Measurements from ENCODE around the gene PTPRK. TPM values are rescaled to one million over a fixed set of nuclear protein-coding genes. Genes with fewer than 3 reads are reported as not detected.

PTPRK gene
- total RNA-seq, 1 experiment from 2014 or later = 53.8 TPM

DNA sequence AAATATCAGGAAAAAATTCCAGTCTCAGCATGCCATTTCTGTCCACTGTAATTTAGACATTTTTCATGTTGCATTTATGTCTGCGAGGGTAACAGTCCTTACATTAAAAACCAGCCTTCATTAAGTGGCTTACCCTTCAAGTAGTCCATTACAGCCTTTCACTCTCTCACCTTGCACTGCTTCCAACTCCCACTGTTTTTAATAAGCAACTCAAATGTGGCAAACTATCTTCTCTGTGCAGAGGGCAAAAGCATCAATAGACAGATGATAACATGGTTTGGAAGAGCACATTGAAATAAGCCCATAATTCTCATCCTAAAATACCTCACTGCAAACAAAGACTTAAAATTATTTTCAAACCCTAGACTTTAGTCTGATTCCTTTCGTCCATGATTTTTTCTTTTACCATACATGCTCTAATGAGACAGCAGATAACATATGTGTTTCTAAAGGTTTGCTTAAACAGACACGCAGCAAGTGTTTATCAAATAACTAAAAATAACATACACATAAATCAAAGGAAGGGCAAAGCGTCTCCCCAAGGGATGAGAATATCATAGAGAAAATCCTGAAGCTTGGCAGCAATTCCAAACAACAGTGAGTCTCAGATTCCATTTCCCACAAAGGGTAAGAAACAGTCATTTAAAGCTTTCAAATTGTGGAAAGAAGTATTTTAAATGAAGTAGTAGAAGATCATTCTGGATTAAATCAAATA lies 130.4 kb downstream of the PTPRK start:
- ATAC-seq = no peak
- intact Hi-C loops (cut with micrococcal nuclease) = no loop called here

DNA sequence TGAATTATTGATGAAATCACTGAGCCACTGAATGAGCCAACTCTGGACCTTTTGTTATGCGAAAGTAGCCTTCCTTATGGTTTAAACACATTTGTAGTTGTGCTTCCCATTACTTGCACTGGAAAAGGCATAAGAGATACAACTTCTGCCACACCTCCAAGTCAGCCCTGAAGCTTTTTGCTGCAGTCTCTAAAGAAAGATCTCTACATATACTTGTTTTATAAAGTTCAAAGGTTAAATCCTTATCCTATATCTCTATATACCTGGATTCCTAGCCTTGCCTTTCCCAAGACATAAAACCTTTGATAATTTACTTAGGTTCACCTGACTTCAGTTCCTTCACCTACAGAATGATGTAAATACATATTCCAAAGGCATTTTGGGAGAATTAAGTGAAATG lies 132.0 kb downstream of the PTPRK start:
- no peak overlapping the region for H3K27ac ChIP-seq (ENCODE audit: low read length)
- no peak overlapping the region for H3K9ac ChIP-seq (ENCODE audit: low read length)
- H3K79me2 ChIP-seq (ENCODE audit: low read length) = no peaks in the 10 kb centered on the region
- DNase-seq (no peak), ATAC-seq (no peak)
- TF ChIP-seq, protein P1, sequence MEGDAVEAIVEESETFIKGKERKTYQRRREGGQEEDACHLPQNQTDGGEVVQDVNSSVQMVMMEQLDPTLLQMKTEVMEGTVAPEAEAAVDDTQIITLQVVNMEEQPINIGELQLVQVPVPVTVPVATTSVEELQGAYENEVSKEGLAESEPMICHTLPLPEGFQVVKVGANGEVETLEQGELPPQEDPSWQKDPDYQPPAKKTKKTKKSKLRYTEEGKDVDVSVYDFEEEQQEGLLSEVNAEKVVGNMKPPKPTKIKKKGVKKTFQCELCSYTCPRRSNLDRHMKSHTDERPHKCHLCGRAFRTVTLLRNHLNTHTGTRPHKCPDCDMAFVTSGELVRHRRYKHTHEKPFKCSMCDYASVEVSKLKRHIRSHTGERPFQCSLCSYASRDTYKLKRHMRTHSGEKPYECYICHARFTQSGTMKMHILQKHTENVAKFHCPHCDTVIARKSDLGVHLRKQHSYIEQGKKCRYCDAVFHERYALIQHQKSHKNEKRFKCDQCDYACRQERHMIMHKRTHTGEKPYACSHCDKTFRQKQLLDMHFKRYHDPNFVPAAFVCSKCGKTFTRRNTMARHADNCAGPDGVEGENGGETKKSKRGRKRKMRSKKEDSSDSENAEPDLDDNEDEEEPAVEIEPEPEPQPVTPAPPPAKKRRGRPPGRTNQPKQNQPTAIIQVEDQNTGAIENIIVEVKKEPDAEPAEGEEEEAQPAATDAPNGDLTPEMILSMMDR (conservative IDR thresholded peaks at IDR 0.05; ENCODE audit: low read depth, low read length) = no peak
- TF ChIP-seq EZH2 (IDR thresholded peaks at IDR 0.05; ENCODE audit: low read length, unreplicated experiment) (no peak), EZH2phosphoT487 (IDR thresholded peaks at IDR 0.05; ENCODE audit: borderline replicate concordance, low read length) (no peak)
- ChIA-PET POLR2A (ENCODE audit: unreplicated experiment) (no interaction called here), CTCF (no interaction called here)
- no peaks in the 10 kb centered on the region for H3F3A ChIP-seq (ENCODE audit: low read length, unreplicated experiment)
- intact Hi-C loops (cut with micrococcal nuclease) = no loop called here
- H3K4me1 ChIP-seq (ENCODE audit: insufficient read depth, low read length) = no peaks in the 10 kb centered on the region
- no peaks in the 10 kb centered on the region for H3K36me3 ChIP-seq (ENCODE audit: low read depth, low read length)
- no peaks in the 10 kb centered on the region for H3K9me3 ChIP-seq (ENCODE audit: low read length)
- BruUV-seq (replicated peaks) = no TSS peak
- no peak overlapping the region for H3K4me3 ChIP-seq (ENCODE audit: low read length)
- no peak overlapping the region for H3K4me2 ChIP-seq (ENCODE audit: low read length)
- no peaks in the 10 kb centered on the region for H3K9me2 ChIP-seq (replicated peaks; ENCODE audit: low read length)
- no peaks in the 10 kb centered on the region for H3K27me3 ChIP-seq (ENCODE audit: low read length)
- no peak overlapping the region for H2AFZ ChIP-seq (ENCODE audit: low read length)
- no peaks in the 10 kb centered on the region for H4K20me1 ChIP-seq (ENCODE audit: low read length)

More for the DNA sequence above, 130.4 kb downstream of the PTPRK start:
- Histone ChIP-seq H3K9me2 (replicated peaks; ENCODE audit: low read length) (no peaks in the 10 kb centered on the region), H4K20me1 (ENCODE audit: low read length) (no peaks in the 10 kb centered on the region), H3K27me3 (ENCODE audit: low read length) (no peaks in the 10 kb centered on the region), H3F3A (ENCODE audit: low read length, unreplicated experiment) (no peaks in the 10 kb centered on the region), H3K4me3 (ENCODE audit: low read length) (no peak overlapping the region), H2AFZ (ENCODE audit: low read length) (no peak overlapping the region), H3K9ac (ENCODE audit: low read length) (no peak overlapping the region), H3K79me2 (ENCODE audit: low read length) (no peaks in the 10 kb centered on the region), H3K27ac (ENCODE audit: low read length) (no peak overlapping the region), H3K4me2 (ENCODE audit: low read length) (no peak overlapping the region), H3K36me3 (ENCODE audit: low read depth, low read length) (no peaks in the 10 kb centered on the region), H3K4me1 (ENCODE audit: insufficient read depth, low read length) (no peaks in the 10 kb centered on the region), H3K9me3 (ENCODE audit: low read length) (no peaks in the 10 kb centered on the region)
- POLR2A ChIA-PET (ENCODE audit: unreplicated experiment) = no interaction called here
- TF ChIP-seq, protein P1 (conservative IDR thresholded peaks at IDR 0.05; ENCODE audit: low read depth, low read length) = no peak
- no peak for TF ChIP-seq EZH2phosphoT487 (IDR thresholded peaks at IDR 0.05; ENCODE audit: borderline replicate concordance, low read length)
- TF ChIP-seq EZH2 (IDR thresholded peaks at IDR 0.05; ENCODE audit: low read length, unreplicated experiment) = no peak
- no TSS peak for BruUV-seq (replicated peaks)
- DNase-seq = no peak
- CTCF ChIA-PET = interaction anchor here (0.5 kb wide), 1 partner anchor 1007 kb away, joined by 5 read pairs; no protein-coding TSS in a partner anchor

DNA sequence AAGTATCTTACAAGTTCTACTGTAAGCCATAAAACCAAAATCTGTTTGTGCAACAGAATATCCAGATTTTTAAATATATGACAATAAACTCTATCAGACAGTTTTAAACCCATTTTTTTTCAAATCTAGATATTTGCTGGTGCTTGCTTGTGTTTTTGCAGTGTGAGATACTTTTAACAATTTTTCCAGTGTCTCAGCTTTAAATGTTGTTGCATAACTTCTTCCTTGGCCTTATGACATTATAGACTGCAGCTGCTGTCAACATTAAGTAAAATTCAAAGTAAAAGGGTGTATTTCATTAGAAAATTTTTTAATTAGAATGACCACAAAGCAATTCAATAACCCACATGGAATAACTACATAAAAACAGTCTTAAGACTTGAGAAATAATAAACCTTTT lies 139.5 kb downstream of the PTPRK start:
- Histone ChIP-seq H2AFZ (ENCODE audit: low read length) (no peak overlapping the region), H3K79me2 (ENCODE audit: low read length) (no peaks in the 10 kb centered on the region), H3K36me3 (ENCODE audit: low read depth, low read length) (peaks cover 26% of the 10 kb centered on the region), H3K9me2 (replicated peaks; ENCODE audit: low read length) (no peaks in the 10 kb centered on the region), H3K27me3 (ENCODE audit: low read length) (no peaks in the 10 kb centered on the region), H3K4me2 (ENCODE audit: low read length) (no peak overlapping the region), H3K4me1 (ENCODE audit: insufficient read depth, low read length) (no peaks in the 10 kb centered on the region), H3K27ac (ENCODE audit: low read length) (no peak overlapping the region), H4K20me1 (ENCODE audit: low read length) (no peaks in the 10 kb centered on the region), H3F3A (ENCODE audit: low read length, unreplicated experiment) (no peaks in the 10 kb centered on the region), H3K4me3 (ENCODE audit: low read length) (no peak overlapping the region), H3K9me3 (ENCODE audit: low read length) (no peaks in the 10 kb centered on the region), H3K9ac (ENCODE audit: low read length) (no peak overlapping the region)
- intact Hi-C loops (cut with micrococcal nuclease) = no loop called here
- TF ChIP-seq, protein P1 (conservative IDR thresholded peaks at IDR 0.05; ENCODE audit: low read depth, low read length) = no peak
- no peak for TF ChIP-seq EZH2 (IDR thresholded peaks at IDR 0.05; ENCODE audit: low read length, unreplicated experiment)
- TF ChIP-seq EZH2phosphoT487 (IDR thresholded peaks at IDR 0.05; ENCODE audit: borderline replicate concordance, low read length) = no peak
- ChIA-PET CTCF (no interaction called here), POLR2A (ENCODE audit: unreplicated experiment) (no interaction called here)
- DNase-seq = no peak
- BruUV-seq (replicated peaks) = no TSS peak
- ATAC-seq = no peak

Measured in PC-3 (cell line).